ENCODE results near the gene DNTT.

Gene DNTT

DNA sequence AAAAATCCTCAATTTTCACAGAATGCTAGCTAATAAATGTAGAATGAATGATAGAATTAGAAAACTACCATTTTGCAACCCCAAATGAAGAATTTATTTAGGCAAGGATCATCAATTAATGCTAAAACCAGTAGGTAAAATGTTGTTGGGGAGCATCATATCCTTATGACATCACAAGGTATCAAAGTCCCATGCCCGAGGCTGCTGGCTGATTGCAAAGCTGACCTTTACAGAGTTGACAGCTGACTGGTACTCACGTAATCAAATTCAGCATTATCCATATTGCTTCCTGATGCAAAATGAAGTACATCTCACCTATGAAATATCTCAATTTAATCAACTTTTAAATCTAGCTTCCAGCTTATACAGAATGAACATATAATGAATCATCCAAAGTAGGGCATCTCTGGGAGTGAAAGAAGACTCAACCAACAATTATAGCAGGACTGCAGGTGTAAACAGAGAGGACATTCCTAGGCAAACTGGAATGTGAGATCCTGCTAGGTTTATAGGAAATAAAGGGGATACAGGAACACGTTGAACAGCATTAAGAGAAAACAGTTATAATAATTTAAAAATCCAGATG, 22.7 kb upstream of the DNTT start:
- Histone ChIP-seq H3K9me3 (ENCODE audit: control insufficient read depth, low read length) (no peaks in the 10 kb centered on the region), H3K9ac (ENCODE audit: low read length) (no peak overlapping the region), H3K4me1 (ENCODE audit: control insufficient read depth, insufficient read depth, low read length) (no peaks in the 10 kb centered on the region), H3K4me3 (ENCODE audit: low read length) (no peak overlapping the region), H3K27me3 (ENCODE audit: control insufficient read depth, insufficient read depth, low read length) (no peaks in the 10 kb centered on the region), H3K36me3 (ENCODE audit: control insufficient read depth, insufficient read depth, low read length) (no peaks in the 10 kb centered on the region)

DNA sequence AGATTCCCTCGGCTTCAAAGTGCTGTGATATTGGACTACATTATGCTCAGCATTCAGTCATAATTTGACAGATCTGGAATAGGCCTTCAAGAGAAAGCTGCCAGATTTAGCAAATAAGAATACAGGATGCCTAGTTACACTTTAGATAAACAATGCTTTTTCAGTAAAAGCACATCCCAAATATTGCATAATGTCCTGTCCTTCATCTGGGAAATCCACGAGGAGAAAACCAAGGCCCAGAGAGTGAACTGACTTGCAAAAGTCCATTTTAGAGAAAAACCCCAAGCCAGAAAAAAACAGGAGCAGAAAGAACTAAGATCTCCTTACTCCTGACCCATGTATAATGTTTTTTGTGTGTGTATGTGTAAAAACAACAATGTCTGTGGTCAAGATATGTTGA, 20.9 kb upstream of the DNTT start:
- peaks cover 6% of the 10 kb centered on the region for H3K4me1 ChIP-seq (ENCODE audit: control insufficient read depth, insufficient read depth, low read length)
- no peaks in the 10 kb centered on the region for H3K9me3 ChIP-seq (ENCODE audit: control insufficient read depth, low read length)
- no peak overlapping the region for H3K9ac ChIP-seq (ENCODE audit: low read length)
- no peak overlapping the region for H3K4me3 ChIP-seq (ENCODE audit: low read length)
- no peaks in the 10 kb centered on the region for H3K27me3 ChIP-seq (ENCODE audit: control insufficient read depth, insufficient read depth, low read length)
- no peaks in the 10 kb centered on the region for H3K36me3 ChIP-seq (ENCODE audit: control insufficient read depth, insufficient read depth, low read length)

- Histone ChIP-seq H3K9ac (ENCODE audit: low read length) (no peak overlapping the region), H3K36me3 (ENCODE audit: control insufficient read depth, insufficient read depth, low read length) (no peaks in the 10 kb centered on the region), H3K9me3 (ENCODE audit: control insufficient read depth, low read length) (no peaks in the 10 kb centered on the region), H3K4me3 (ENCODE audit: low read length) (no peak overlapping the region), H3K27me3 (ENCODE audit: control insufficient read depth, insufficient read depth, low read length) (no peaks in the 10 kb centered on the region), H3K4me1 (ENCODE audit: control insufficient read depth, insufficient read depth, low read length) (peaks cover 6% of the 10 kb centered on the region)
Observed at GRCh38 chr10:96283756-96284155, 20.5 kb upstream of the DNTT start.

DNA sequence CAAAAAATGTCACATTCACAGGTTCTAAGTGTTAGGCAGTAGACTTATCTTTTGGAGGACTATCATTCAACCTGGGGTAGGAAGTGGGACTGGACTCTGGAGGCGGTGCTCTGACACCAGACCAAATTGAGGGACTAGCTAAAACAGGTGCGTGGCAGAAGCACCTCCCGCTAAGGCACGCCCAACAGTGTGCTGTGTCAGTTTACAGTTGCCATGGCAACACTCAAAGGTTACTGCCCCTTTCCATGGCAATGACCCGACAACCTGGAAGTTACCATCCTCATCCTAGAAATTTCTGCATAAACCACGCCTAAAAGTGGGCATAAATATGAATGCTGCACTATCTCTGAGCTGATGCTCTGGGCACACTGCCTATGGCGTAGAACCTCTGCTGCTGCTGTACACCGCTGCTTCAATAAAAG, 18.9 kb upstream of the DNTT start:
- Histone ChIP-seq H3K27me3 (ENCODE audit: control insufficient read depth, insufficient read depth, low read length) (no peaks in the 10 kb centered on the region), H3K4me3 (ENCODE audit: low read length) (no peak overlapping the region), H3K36me3 (ENCODE audit: control insufficient read depth, insufficient read depth, low read length) (no peaks in the 10 kb centered on the region), H3K9ac (ENCODE audit: low read length) (no peak overlapping the region), H3K4me1 (ENCODE audit: control insufficient read depth, insufficient read depth, low read length) (peaks cover 6% of the 10 kb centered on the region), H3K9me3 (ENCODE audit: control insufficient read depth, low read length) (no peaks in the 10 kb centered on the region)

GRCh38 chr10:96287392-96288105, 16.7 kb upstream of the DNTT start:
- Histone ChIP-seq H3K9me3 (ENCODE audit: control insufficient read depth, low read length) (no peaks in the 10 kb centered on the region), H3K27me3 (ENCODE audit: control insufficient read depth, insufficient read depth, low read length) (no peaks in the 10 kb centered on the region), H3K9ac (ENCODE audit: low read length) (peak overlapping the region; percentile 18), H3K36me3 (ENCODE audit: control insufficient read depth, insufficient read depth, low read length) (no peaks in the 10 kb centered on the region), H3K4me3 (ENCODE audit: low read length) (no peak overlapping the region), H3K4me1 (ENCODE audit: control insufficient read depth, insufficient read depth, low read length) (peaks cover 6% of the 10 kb centered on the region)

DNA sequence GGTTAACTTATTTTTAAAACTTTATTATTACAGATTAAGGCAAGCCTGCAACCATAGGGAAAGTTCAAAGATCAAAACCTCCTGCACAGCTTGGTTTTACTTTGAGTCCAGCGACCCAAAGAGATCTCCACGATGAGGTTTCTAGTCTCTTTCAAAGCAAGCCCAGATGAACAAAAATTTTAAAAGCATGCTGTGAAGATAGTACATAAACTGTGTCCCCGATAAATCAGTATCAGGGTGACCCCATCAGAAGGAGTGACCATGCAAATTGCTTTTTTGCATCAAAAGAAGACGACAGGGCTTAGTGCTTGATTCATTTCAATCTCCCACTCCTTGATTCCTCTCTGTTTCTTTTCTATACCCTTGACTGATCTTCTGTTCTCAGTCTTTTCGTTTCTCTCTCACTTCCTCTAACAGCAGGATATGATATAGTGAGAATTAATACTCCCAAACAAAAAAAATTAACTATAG, 16.0 kb upstream of the DNTT start:
- H3K9me3 ChIP-seq (ENCODE audit: control insufficient read depth, low read length), result no peaks in the 10 kb centered on the region
- no peaks in the 10 kb centered on the region for H3K27me3 ChIP-seq (ENCODE audit: control insufficient read depth, insufficient read depth, low read length)
- peak overlapping the region; percentile 18 for H3K9ac ChIP-seq (ENCODE audit: low read length)
- no peaks in the 10 kb centered on the region for H3K36me3 ChIP-seq (ENCODE audit: control insufficient read depth, insufficient read depth, low read length)
- no peak overlapping the region for H3K4me3 ChIP-seq (ENCODE audit: low read length)
- H3K4me1 ChIP-seq (ENCODE audit: control insufficient read depth, insufficient read depth, low read length), result peaks cover 6% of the 10 kb centered on the region

DNA sequence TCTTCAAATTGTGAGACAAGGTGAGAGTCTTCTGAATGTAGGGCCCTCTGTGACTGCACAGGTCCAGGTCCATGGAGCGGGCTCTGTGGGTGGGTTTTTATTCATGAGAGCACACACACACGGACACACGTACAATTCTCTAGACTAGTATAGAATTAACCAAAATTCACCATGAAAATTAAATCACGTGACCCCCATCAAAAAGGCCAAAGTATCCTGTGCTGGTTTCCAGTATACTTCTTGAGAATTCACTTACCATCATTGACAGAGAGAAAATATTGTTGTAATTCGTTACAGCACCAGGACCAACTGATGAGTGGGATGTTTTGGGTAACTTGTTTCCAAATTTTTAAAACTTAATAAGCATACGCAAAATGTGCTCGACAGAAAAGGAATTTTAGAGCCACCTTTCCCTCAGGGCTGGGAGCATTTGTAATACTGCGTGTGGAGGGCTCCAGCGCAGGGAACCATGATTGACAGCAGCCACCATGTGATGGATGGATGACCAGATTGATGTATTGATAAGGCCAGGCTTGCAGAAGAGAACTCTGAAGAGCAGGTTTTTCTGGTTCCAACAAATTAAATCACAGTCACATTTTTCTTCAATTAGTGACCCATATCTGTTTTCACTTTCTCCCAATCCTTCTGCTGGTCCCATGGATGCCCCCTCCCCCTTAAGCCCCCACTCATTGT, 14.9 kb upstream of the DNTT start:
- no peak overlapping the region for H3K4me3 ChIP-seq (ENCODE audit: low read length)
- no peaks in the 10 kb centered on the region for H3K36me3 ChIP-seq (ENCODE audit: control insufficient read depth, insufficient read depth, low read length)
- H3K4me1 ChIP-seq (ENCODE audit: control insufficient read depth, insufficient read depth, low read length), result peaks cover 6% of the 10 kb centered on the region
- no peaks in the 10 kb centered on the region for H3K27me3 ChIP-seq (ENCODE audit: control insufficient read depth, insufficient read depth, low read length)
- no peak overlapping the region for H3K9ac ChIP-seq (ENCODE audit: low read length)
- no peaks in the 10 kb centered on the region for H3K9me3 ChIP-seq (ENCODE audit: control insufficient read depth, low read length)

- H3K9ac ChIP-seq (ENCODE audit: low read length), result no peak overlapping the region
- H3K36me3 ChIP-seq (ENCODE audit: control insufficient read depth, insufficient read depth, low read length), result no peaks in the 10 kb centered on the region
- peaks cover 6% of the 10 kb centered on the region for H3K4me1 ChIP-seq (ENCODE audit: control insufficient read depth, insufficient read depth, low read length)
- H3K9me3 ChIP-seq (ENCODE audit: control insufficient read depth, low read length), result no peaks in the 10 kb centered on the region
- no peaks in the 10 kb centered on the region for H3K27me3 ChIP-seq (ENCODE audit: control insufficient read depth, insufficient read depth, low read length)
- H3K4me3 ChIP-seq (ENCODE audit: low read length), result no peak overlapping the region
Observed at GRCh38 chr10:96290368-96291133, 13.7 kb upstream of the DNTT start.

DNA sequence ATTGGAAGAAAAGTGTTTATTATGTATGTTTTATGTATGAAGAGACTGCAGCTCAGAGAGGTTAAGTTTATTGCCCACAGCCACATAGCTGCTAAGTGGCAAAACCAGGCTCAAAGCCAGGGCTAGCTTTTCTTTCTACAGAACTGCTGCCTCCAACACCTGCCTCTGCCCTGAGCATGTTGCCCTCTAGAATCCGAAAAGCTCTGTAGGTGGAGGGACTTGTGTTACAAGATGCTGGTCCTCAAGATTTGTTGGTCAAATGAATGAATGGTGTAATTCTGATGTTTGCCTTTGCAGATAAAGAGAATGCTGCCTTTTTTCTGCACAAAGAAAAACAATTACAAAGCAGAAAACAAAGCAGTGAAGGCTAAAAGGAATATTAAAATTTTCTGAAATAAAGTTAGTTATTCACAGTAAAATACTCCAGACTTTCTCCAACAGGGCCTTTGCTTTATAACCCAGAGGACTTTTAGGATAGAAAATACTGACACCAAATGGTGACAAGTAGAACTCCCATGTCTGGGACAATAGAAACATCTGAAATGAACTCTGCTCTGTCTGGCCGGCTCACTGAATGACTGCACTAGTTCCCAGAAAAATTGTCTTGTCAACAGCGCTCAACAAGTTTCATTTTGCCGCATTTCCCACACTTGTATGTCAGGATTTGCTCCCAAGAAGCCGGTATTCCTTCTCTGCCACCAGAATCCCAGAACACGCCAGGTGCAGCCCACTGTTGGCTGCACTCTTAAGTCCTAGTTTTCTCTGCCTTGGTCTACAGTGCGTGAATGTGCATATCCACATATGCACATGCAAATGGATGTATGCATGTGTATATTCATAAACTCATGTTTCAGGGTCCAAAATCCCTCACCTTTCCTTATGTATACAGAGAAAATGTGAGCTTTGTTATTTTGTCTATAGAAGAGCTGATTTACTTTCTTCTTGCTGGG, 11.0 kb upstream of the DNTT start:
- Histone ChIP-seq H3K9ac (ENCODE audit: low read length) (no peak overlapping the region), H3K4me3 (ENCODE audit: low read length) (no peak overlapping the region)

GRCh38 chr10:96295475-96295874, 8.8 kb upstream of the DNTT start:
- no peak overlapping the region for H3K9ac ChIP-seq (ENCODE audit: low read length)
- no peaks in the 10 kb centered on the region for H3K9me3 ChIP-seq (ENCODE audit: control insufficient read depth, low read length)
- H3K27me3 ChIP-seq (ENCODE audit: control insufficient read depth, insufficient read depth, low read length), result no peaks in the 10 kb centered on the region
- H3K36me3 ChIP-seq (ENCODE audit: control insufficient read depth, insufficient read depth, low read length), result no peaks in the 10 kb centered on the region
- no peak overlapping the region for H3K4me3 ChIP-seq (ENCODE audit: low read length)
- no peaks in the 10 kb centered on the region for H3K4me1 ChIP-seq (ENCODE audit: control insufficient read depth, insufficient read depth, low read length)

More for the DNA sequence above, 11.0 kb upstream of the DNTT start:
- Histone ChIP-seq H3K4me1 (ENCODE audit: control insufficient read depth, insufficient read depth, low read length) (no peaks in the 10 kb centered on the region), H3K9me3 (ENCODE audit: control insufficient read depth, low read length) (no peaks in the 10 kb centered on the region), H3K27me3 (ENCODE audit: control insufficient read depth, insufficient read depth, low read length) (no peaks in the 10 kb centered on the region), H3K36me3 (ENCODE audit: control insufficient read depth, insufficient read depth, low read length) (no peaks in the 10 kb centered on the region)

DNA sequence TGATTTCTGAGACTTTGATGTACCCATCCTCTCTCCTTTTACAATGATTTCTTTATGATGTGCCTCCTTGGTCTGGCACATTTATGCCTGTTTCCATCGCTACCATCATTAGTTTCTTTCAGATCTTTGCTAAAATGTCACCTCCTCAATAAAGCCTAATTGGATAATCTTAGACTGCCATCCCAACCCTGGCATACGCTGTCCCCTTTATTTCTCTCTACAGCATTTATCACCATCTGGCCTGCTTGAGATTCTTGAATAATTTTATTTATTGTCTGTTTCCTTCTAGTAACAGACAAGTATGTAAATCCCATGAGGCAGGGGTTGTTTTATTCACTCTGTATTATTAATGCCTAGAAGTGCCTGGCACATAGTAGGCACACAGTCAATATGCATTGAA, 6.7 kb upstream of the DNTT start:
- H3K4me1 ChIP-seq (ENCODE audit: control insufficient read depth, insufficient read depth, low read length), result no peaks in the 10 kb centered on the region
- H3K36me3 ChIP-seq (ENCODE audit: control insufficient read depth, insufficient read depth, low read length), result no peaks in the 10 kb centered on the region
- no peak overlapping the region for H3K4me3 ChIP-seq (ENCODE audit: low read length)
- H3K9me3 ChIP-seq (ENCODE audit: control insufficient read depth, low read length), result no peaks in the 10 kb centered on the region
- no peak overlapping the region for H3K9ac ChIP-seq (ENCODE audit: low read length)
- H3K27me3 ChIP-seq (ENCODE audit: control insufficient read depth, insufficient read depth, low read length), result peaks cover 6% of the 10 kb centered on the region
